Stimulated activated CD8-positive, alpha-beta memory T cell treated with anti-CD3 and anti-CD28 coated beads, Interleukin-15, amount 100 ng/mL, for 48 hours (primary cell): ENCODE data around the gene AFDN.

Experiments used
- DNase-seq, 2 donors: peaks; one replicate each; pipeline ENCODE4 v3.0.0-alpha.2; 2020; ENCODE audit warnings: low read depth in 2 of 2

AFDN gene

DNA sequence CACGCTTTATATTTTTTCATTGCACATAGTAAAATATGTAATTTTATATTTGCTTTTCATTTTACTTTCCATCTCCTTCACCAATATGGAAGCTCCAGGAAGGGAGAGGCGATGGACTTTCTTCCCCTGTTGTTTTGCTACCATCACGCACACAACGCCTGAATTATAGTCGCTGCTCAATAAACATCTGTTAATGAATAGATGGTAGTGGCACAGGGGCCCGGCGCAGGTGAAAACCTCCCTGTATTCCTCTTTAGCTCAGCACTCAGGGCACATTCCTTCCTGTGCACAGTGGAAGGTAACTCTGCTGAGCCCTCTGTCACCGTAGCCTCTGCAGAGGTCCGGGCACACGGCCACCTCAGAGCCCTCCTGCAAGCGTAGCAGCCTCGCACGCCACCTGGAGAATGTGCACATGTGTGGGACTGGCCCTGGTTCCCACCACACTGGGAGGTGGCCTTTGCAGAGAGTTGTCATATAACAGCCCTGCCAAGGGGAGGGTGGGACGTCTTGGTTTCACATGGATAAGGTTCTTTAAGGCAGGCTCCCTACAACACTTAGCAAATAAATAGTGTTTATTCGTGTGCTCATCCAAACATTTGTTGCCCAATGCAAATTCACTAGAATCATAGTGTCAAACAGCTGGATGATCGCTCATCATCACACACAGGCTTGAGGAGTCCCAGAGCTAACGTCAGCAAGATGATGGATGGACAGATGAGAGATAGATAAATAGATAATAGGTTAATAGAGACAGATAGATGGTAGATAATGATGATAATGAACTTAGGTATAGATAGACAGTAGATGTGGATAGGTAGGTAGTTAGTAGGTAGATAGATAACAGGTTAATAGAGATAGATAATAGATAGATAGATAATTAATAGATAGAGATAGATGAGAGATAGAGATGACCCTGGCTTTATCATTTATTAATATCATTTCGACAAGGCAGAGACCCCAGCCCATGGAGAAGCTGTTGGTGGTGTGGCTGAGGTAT lies 32.3 kb upstream of the AFDN start:
- no peak for DNase-seq

DNA sequence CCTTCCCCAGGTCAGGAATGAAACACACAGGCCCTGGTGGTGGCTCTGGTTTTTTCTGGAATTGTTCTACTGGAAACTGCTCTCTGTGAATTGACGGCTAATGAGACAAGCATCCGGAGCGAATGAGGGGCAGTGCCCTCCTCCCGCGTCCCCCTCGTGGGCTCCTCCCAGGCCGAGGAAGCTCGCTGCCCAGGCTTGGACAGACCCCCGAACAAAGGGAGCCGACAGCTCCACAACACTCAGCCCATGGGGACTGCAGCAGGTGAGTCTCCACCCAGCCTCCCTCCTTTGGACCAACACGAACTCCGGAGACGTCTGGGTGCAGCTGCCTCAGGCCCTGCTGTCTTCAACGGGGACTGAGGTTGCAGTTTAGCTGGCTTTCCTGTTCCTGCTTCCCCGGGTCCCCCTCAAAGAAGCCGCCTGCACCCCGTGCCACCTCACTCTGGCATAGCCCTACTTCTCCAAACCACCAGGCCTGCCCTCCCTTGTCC lies 31.3 kb upstream of the AFDN start:
- no peak for DNase-seq

DNA sequence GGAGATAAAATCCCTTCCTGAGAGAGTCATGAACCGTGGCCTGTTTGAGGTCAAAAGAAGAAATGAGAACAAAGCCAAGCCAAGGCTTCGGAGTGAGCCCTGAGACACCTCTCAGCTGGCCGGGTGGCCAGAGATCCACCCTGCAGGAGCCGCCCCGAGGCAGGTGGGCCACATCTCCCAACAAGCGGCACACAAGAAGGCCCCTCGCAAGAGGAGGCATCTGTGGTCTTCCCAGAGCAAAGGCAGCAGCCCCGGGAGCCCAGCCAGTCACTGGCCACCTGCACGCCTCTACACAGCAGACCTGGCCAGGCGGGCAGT lies 30.9 kb upstream of the AFDN start:
- DNase-seq = no peak

DNA sequence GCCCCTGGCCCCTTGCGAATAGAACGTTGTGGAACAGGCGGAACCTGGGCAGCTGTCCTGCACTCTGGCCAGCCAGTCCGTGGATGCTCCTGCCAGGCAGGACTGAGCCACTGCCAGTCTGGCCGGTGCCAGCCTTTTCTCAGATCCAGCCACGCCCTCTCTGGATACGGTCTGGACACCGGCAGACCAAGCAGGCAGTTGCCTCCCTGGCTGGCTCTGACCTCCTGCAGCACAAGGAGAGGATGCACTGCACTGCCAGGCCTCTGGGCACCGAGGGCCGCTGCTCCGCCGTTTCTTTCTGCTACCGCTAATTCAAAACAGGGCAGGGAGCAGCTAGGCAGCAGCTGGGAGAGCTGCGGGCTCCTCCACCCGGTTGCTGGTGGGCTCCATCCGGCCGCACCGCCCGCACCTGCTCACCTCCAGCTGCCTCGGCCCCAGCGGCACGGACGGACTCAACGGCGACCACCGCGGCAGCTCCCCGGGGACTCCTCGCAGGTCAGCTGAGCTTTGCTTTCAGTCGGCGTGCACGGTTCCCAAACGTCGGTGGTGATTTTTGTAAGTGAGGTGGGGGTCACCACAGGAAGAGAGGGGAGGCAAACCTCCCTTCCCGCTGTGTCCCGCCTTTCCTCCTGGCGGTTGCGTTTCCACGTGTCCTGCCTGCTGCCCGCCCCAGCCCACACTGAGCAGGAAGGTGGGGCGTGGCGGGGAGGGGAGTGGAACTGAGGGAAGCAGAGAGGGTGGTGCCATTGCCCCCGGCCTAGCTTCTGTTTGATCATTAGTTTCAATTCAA lies 30.3 kb upstream of the AFDN start:
- DNase-seq = no peak

DNA sequence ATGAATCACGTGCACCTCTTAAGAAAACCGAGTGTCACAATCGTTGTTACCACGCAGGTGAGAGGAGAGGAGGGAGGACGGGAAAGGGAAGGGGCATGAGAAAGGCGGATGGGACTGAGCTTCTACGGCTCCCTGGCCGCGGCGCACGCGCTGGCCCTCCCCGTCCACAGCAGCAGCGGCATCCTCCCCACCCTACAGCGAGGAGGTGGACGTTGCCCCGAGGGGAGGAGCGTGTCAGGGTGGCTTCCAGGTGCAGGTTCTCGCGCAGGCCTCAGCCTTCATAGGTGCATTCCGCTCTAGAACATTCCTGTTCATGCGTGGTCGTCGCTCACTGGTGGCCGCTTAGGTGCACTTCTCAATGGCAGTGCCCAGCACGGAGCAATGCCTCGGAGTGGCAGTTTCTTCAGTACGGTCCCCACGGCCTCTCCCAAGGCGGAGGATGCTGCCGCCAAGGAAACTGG lies 29.7 kb upstream of the AFDN start:
- DNase-seq = no peak

DNA sequence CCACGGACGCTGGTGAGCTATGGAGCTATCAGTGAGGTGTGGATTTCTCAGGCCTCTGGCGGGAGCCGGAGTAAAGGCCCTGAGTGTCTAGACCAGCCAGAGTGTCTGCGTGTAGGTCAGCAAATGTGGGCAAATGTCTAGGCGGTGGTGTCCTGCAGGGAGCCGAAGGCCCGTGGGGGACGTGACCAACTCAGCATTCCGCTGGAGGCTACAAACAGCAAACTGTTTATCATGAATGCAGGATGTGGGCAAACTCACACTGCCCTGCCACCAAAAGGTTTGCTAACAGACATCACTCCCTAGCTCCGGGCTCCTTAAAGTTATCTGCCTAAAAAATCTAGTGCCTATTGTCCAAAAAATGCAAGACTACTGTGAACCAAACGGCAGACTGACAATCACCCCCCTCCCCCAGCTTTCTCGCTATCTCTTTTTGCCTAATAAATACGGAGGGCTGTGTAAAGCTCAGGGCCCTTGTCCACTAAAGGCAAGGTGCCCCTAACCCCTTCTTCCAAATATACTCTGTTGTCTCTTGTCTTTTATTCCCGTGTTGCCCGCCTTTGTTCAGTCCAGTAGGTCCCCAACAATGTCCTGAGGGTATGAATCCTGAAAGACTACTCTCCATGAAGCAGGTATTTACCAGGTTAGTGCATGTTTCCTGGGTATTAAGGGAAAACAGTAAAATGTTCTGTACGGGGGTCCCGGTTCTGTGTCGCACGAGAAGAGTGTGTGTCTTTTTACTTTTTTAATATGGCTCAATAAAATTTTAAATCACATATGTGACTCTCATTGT lies 29.0 kb upstream of the AFDN start:
- DNase-seq = no peak

DNA sequence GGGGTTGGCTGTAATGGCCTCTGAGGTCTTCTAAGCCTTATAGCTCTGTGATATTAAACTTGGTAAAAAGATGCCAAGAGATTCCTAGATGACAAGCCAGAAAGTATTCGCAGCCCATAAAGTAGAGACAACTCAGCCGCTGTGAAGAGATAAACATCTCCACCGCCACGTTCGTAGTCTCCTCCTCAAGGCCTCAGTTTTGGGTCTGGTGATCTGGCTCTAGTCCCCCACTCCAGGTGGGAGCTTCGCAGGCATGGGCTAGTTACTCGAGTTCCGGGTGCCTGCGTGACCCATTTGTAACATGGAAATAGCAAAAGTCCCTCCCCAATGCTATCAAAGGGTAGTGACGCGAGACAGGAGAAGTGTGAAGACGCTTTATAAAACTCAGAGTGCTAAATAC lies 28.3 kb upstream of the AFDN start:
- no peak for DNase-seq

DNA sequence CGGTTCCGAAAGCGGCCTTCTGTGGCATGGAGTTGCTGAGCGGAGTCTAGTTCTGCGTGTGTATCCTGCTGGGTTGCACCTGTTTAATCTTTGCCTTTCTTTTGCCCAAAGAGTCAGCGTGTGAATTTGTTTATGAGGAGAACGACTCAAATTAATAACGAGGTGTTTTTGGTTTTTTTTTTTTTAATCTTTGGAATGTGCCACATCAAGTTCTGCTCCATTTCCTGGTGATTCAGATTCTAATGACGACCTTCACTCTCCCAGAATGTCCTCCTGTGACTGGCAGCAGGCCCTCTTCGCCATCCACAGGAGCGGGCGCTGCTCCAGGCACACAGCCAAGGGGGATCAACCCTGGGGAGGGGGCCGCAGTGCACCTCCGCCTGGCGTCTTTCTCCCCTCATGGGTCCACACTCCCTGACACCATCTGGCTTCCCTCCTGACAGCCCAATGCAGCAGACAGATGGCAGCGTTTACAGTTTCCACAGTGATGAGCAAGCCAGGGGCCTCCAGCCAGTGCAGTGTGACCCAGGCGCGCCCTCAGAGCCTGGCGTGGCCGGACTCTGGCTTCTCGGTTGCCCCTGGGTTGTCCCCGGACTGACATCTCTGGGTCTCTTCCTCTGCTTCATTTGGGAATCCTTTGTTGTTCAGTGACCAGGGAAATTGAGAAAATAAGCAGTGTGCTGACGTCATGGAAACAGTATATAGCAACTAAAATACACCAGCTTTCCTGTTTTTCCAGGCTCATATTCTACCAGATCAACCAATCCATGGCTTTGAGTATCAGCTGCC lies 27.5 kb upstream of the AFDN start:
- no peak for DNase-seq

DNA sequence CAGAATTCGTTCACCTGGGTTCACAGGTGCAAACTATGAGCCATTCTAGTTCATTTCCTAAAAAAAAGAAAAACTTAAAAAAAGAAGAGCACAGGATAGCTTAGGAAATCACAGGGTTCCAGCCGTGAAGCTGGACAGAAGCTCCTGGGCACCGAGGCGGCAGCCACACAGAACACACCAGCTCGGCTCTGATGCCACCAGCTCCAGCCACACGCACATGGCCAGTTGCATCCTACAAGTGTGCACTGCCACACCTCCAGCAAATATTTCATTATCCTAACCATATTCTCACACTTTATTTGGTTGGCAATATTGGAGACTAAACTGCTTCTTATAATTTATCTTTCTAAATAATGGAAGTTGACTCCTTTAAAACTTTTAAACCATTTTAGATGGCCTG lies 26.2 kb upstream of the AFDN start:
- no peak for DNase-seq

DNA sequence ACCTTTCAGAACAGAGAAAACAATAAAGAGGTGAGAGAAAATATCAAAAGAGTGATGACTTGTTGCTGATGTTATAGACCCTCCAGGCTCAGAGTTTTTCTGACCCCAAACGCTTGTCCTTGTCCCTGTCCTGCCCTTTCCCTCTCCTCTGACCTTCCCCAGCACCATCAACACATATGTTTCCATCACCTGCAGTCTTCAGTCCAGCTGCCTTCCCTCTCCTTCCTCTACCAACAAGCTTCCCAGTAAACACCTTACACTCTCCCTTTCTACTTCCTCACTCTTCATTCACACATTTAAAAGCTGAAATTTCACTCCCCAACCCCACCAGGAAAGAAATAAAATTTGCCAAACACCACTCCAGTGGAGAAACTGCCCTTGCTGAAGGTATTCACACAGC lies 25.4 kb upstream of the AFDN start:
- DNase-seq = no peak

DNA sequence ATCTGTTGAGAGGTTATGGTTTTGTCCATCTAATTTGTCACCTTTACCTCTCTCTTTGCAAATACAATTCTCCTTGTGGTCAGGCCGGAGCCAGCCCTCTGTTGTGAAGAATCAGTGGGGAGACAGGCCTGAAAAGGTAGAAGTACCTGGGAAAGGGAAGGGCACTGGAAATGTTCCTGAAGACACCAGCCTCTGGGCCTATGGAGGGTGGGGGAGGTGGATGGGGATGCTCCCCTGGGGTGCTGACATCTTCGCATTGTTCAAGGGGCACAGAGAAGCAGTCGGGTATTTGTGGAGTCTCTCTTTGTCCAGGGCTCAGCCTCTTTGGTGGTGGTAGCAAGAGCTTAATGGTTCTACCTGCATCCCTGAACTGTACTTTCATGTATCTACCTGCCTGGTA lies 24.4 kb upstream of the AFDN start:
- DNase-seq = no peak

DNA sequence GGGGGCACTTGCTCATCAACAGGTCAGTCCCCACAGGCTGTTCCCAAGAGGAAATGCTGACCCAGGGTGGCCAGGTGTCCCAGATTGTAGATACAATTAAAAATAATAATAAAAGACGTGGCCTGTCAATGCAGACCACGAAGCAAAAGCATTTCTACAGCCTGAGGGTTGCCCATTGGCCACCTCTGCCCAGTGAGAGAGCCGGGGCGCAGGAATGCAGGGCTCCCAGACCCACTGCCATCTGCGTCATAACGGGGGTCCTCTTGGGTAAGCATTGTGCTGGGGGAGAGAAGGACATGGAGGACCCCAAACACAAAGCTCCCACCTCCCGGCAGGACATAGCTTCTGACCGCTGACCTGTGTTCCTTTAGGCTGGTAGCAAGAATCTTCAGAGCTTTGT lies 22.9 kb upstream of the AFDN start:
- DNase-seq = no peak

DNA sequence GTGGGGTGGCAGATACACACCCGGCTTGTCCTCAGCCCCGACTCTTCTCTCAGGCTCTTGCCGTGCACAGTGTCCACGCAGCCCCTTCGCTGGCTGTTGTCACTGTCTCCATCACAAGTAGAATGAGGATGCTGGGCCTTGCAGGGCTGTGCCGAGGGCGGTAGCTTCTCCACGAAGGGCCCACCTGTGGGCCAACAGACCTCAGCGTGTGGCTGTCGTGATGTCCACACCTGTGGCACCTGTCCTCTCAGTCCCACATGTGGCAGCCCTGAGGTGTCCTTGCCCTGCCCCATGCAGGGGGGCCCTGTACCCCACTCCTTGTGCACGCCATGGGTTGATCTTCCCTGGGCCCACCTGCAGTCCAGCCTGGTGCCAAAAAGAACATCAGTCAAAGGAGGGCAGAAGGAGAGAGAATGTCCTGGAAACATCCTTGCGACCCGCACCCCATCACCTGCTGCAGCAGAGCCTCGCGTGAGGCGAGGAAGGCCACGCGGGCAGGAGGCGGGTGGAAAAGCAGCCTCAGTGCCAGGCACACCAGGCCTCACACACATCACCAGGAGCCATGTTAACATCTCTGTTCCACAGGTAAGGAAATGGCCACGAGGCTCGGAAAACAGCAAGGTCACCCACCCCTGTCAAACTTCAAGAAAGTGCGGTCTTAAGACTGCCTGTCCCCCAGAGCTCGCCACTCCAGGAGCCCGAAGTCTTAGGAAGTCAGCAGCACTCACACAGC lies 22.3 kb upstream of the AFDN start:
- DNase-seq = no peak

DNA sequence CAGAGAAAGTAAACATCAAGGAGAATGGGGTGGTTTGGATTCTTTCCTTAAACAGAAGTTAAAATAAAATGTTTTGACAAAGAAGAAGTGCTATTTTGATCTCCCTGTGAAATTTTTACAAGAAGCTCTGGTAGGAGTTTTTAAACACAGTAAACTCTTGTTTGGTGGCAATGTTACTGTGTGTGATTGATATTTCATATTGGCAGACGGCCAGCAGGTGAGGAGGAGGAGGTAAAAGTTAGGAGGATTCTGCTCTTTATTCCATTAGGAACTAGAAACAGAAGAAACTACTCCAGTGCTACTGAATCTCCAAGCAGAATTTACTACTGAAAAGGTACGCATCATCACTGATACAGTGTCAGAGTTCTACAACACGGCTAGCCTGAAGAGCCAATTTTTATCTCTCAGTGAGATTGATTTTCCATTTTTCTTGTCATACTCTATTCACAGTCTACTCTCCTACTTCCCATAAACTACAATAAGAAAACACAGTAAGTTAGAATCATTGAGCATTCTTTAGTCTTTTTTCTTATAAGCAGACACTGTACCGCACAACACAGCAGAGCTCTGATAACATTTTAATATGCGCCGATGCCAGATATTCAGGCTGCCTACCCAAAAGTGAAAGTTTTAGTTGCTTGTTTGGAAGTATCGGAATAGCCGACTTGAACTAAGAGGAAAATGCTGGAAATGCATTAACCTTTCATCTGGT lies 21.2 kb upstream of the AFDN start:
- no peak for DNase-seq

DNA sequence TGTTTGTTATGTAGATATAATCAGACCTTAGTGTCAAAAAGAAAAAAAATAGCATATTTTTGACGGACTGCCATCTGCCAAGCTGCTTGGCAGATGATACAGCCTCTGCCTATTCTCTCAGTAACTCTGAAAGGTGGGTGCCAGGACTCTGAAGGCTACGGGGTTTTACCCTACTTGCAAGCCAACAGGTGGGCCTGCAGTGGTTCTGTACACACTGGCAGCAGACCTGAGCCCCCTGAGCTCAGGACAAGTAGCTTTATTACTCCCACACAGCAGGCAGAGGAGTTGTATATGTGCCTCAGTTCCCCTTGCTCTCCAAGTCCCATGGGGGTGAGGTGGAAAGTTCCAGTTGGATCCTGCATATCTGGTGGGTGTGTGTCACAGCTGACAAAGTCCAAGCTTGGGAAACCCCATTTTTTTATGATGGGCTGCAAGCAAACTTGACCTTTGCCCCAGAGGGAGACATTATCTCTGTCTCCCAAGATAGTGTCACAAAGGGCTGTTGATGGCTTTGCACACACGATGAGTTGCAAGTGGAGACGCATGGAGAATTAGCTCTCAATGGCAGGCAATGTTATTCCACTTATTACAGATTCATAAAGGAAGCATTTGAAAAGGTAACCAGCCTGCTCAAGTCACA lies 20.5 kb upstream of the AFDN start:
- DNase-seq = no peak

DNA sequence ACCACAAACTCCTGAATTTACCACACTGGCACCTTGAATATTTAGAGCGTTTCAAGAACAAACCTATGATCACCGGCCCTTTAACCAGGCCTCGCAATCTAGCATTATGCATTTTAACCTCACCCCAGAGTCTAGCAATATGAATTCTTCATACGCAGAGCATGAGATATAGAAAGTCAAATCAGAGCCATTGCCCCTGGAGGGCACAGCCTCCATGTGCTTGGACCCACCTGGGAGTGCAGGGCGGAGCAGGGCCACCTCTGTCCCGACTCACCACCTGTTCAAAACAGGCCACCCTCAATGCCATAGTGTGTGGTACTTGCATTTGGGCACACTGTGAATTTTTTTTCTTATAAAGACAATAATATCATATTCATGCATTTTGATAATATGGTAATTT lies 19.5 kb upstream of the AFDN start:
- DNase-seq = no peak

DNA sequence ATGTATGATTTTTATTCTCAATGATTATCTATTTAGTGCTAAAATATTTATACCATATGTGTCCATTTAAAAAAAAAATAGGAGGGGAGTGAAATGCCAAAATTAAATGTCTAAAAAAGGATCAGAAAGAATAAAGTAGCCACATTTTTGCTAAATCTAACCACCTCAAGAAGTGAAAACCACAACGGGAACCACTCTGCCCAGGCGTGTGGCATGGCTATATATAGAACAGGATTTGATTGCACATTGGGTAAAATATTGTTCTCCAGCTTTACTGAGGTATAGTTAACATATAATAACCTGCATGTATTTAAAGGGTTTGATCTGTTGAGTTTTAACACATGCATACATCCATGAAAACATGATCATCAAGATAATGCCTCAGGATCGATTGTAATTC lies 19.0 kb upstream of the AFDN start:
- no peak for DNase-seq

DNA sequence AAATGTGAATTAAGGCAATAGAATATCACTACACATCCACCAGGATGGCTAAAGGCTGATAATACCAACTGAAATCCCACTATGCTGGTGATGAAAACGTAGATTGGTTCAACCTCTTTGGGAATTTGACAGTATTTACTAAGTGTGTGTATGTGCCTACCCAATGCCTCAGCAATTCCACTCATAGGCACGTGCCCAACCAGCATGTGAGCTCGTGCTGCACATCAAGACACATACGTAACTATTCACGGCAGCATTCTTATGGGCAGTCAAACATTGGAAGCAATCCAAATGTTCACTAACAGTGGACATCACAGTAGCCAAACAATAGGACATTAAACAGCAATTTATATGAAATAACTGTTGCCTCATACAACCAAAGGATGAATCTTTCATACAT lies 15.7 kb upstream of the AFDN start:
- no peak for DNase-seq

DNA sequence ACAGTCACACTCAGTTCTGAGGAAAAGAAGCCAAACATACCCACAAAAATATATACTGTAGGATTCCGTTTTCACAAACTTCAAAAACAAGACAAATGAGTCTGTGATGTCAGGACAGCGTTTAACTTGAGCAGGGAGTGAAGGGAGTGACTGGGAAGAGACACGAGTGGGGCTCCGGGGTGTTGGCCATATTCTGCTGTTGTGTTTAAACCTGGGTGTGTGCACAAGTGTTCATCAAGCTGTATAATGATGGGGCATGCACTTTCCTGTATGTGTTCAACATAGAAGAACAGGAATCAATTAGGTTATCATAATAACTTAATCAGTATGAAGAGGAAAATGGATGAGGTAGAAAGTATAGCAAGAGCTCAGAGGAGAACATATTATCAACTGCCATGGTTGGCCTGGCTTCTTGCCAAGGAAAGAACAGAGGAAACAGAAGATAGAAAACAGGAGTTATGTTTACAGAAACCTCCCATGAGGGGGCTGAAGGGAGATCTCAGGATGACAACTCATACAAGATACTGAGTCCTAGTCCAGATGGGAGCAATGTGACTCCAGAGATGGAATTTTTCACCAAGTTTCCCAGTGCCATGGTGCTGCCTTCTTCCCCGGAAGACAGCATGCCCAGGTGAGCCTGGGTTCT lies 15.1 kb upstream of the AFDN start:
- DNase-seq = no peak
